Esophagus muscularis mucosa (tissue), 4 donors: ENCODE results near the gene PTPRK. TPM values are rescaled to one million over a fixed set of nuclear protein-coding genes. Genes with fewer than 3 reads are reported as not detected.
A peak's percentile ranks its signal among the peaks of the same experiment; 100 is the strongest.

Experiments
- DNase-seq: peaks from one replicate; pipeline ENCODE4 v3.0.0-alpha.2; 2017; ENCODE audit errors: extremely low spot score
- H3K27ac ChIP-seq, 4 donors: fragments of 200-600 bp; sonication (generic); replicated peaks in 1 of 4; 1 replicate in 3 of 4; 2 replicates in 1 of 4; pipeline ENCODE4 v1.5.1; 2016 to 2019; ENCODE audit warnings: mild to moderate bottlenecking in 1 of 4
- H3K27me3 ChIP-seq, 4 donors: fragments of 200-600 bp; sonication (generic); one replicate each; pipeline versions ENCODE4 v1.5.1 to v1.6.0; 2016 to 2019
- H3K36me3 ChIP-seq, 4 donors: fragments of 200-600 bp; sonication (generic); one replicate each; pipeline ENCODE4 v1.5.1; 2016 to 2019
- H3K4me1 ChIP-seq, 4 donors: fragments of 200-600 bp; sonication (generic); one replicate each; pipeline ENCODE4 v1.5.1; 2016 to 2019
- H3K4me3 ChIP-seq, 4 donors: fragments of 200-600 bp; sonication (generic); 1 replicate in 2 of 4; 2 replicates in 2 of 4; pipeline ENCODE4 v1.5.1; 2016 to 2019; ENCODE audit warnings: mild to moderate bottlenecking in 4 of 4, moderate library complexity in 1 of 4
- H3K9me3 ChIP-seq, 4 donors: fragments of 200-600 bp; sonication (generic); 1 replicate in 3 of 4; 2 replicates in 1 of 4; pipeline ENCODE4 v1.5.1; 2016 to 2019
- EP300 ChIP-seq: sonication (generic); formaldehyde crosslinking; IDR thresholded peaks from one replicate; pipeline ENCODE4 v1.6.1; 2017; ENCODE audit warnings: antibody characterized with exemption
- POLR2A ChIP-seq: fragments of 450-650 bp; IDR thresholded peaks from one replicate; pipeline ENCODE4 v1.6.1; 2017; ENCODE audit warnings: antibody characterized with exemption, moderate library complexity, mild to moderate bottlenecking, low read depth
- POLR2AphosphoS5 ChIP-seq, 2 donors: sonication (generic); formaldehyde crosslinking; IDR thresholded peaks; one replicate each; pipeline ENCODE4 v1.6.1; 2017; ENCODE audit warnings: antibody characterized with exemption in 2 of 2
- WGBS: methylation state at CpG from one replicate; pipeline ENCODE4 v1.1.5; 2018; 5-methylcytosine and 5-hydroxymethylcytosine counted together
- intact Hi-C: fragments of 100-400 bp; cut with DNase I; formaldehyde crosslinking; loops from one replicate; pipeline ENCODE4 v1.15.1; 2023
- total RNA-seq, 4 donors: library from RNA; depleted of rRNA; stranded (reverse); fragments of >200 nt; gene quantifications; one replicate each; pipeline versions ENCODE4 v1.1.0 to v1.2.1, GENCODE V29; 2016
- TF ChIP-seq, protein P1 (sequence below), 3 experiments: fragments of 200-600 bp in 2 of 3; fragments of 450-650 bp in 1 of 3; sonication (generic) in 2 of 3; IDR thresholded peaks; one replicate each; pipeline ENCODE4 v1.5.1; 2017 to 2019; ENCODE audit warnings: antibody characterized with exemption in 3 of 3, mild to moderate bottlenecking in 2 of 3, moderate library complexity in 1 of 3

The PTPRK gene
- 10 to 100 TPM; 36.8 to 53.1 (median 43.8) TPM for total RNA-seq

DNA sequence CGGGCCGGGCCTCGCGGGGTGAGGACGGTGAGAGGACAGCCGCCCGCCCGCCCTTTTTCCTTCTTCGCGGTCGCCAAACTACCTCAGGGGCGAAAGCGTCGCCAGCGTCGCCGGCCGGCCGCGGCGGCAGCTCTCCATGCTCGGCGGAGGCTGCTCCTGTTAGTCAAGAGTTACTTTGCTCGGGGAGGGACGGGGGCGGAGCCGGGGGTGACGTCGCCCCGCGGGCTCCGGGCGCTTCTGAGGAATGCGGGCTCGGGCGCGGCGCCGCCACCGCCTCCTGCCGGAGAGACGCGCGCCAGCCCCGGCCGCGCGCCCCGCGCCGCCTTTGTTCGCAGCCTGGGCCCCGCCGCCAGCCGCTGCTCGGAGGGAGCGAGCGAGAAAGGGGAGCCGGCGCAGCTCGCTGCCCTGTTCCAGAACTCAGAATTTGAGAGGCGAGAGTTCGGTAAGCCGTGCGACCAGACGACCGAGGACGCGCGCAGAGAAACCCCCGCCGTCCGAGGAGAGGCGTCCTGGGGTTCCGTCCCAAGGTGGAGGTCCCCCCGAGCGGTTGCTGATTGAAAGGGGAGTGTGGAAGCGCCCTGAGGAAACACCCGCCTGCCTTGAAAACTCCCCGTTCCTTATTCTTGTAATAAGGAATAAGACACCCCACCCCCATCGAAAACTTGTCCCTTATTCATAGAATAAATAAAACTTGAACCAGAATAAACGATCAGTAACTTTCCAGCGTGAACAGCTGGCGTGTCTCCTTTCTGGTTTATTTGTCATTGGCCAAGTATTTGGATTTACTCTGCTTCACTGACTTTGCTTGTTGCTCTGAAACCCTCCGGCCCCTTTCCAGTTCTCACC is at the start of gene PTPRK:
TSS of gene PTPRK (minus strand) at position 164 of the 846 bp plus-strand sequence. CDS start 241 bp downstream, outside the sequence.
- peak; percentile 96 for DNase-seq
- Histone ChIP-seq H3K9me3 (no peaks in the 10 kb centered on the region), H3K4me1 (peaks cover 24 to 38% (median 37%) of the 10 kb centered on the region in 4 donors), H3K36me3 (no peaks in the 10 kb centered on the region), H3K4me3 (peak within 1 kb of the TSS; percentile 72 to 92 (median 86)), H3K27me3 (no peaks in the 10 kb centered on the region), H3K27ac (peak within 1 kb of the TSS; percentile 86 to 98 (median 94))
- TF ChIP-seq, protein P1, sequence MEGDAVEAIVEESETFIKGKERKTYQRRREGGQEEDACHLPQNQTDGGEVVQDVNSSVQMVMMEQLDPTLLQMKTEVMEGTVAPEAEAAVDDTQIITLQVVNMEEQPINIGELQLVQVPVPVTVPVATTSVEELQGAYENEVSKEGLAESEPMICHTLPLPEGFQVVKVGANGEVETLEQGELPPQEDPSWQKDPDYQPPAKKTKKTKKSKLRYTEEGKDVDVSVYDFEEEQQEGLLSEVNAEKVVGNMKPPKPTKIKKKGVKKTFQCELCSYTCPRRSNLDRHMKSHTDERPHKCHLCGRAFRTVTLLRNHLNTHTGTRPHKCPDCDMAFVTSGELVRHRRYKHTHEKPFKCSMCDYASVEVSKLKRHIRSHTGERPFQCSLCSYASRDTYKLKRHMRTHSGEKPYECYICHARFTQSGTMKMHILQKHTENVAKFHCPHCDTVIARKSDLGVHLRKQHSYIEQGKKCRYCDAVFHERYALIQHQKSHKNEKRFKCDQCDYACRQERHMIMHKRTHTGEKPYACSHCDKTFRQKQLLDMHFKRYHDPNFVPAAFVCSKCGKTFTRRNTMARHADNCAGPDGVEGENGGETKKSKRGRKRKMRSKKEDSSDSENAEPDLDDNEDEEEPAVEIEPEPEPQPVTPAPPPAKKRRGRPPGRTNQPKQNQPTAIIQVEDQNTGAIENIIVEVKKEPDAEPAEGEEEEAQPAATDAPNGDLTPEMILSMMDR (IDR thresholded peaks at IDR 0.05) = peak; percentile 62 to 80 (median 63)
- TF ChIP-seq POLR2AphosphoS5 (IDR thresholded peaks at IDR 0.05) = peak; percentile 94 to 97
- no peak for TF ChIP-seq EP300
- TF ChIP-seq POLR2A = peak; percentile 62
- intact Hi-C loops = no loop called here
- WGBS = under 1% methylated on average over 28 of the region's 85 CpGs

DNA sequence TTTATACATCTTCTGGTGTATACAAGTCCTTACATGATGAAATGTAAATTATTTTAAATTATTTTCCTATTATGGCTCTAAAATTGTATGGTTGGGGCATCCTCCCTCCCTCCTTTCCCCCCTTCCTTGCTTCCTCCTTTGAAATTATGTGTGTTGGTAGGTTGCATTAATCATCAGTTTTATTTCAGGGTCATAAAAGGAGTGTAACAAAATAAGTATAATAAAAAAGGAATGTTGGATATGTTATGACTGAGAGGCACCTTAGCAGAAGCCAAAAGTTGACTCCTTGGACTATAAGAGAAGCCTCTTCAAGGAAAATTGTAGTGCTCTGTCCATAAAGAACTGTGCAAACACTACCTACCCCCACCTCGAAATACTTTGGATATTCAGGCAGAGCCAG is 46.6 kb upstream of the PTPRK start:
- no peak overlapping the region for H3K4me3 ChIP-seq
- WGBS = 79% methylated on average over 1 of the region's 1 CpG
- no peaks in the 10 kb centered on the region for H3K27me3 ChIP-seq
- TF ChIP-seq POLR2AphosphoS5 (IDR thresholded peaks at IDR 0.05) (no peak), POLR2A (no peak), EP300 (no peak)
- TF ChIP-seq, protein P1 (IDR thresholded peaks at IDR 0.05) = no peak
- H3K36me3 ChIP-seq = no peaks in the 10 kb centered on the region
- intact Hi-C loops = no loop called here
- no peak for DNase-seq
- no peaks in the 10 kb centered on the region for H3K9me3 ChIP-seq
- H3K4me1 ChIP-seq = peaks cover 0 to 10% (median 6%) of the 10 kb centered on the region in 4 donors
- no peak overlapping the region for H3K27ac ChIP-seq

DNA sequence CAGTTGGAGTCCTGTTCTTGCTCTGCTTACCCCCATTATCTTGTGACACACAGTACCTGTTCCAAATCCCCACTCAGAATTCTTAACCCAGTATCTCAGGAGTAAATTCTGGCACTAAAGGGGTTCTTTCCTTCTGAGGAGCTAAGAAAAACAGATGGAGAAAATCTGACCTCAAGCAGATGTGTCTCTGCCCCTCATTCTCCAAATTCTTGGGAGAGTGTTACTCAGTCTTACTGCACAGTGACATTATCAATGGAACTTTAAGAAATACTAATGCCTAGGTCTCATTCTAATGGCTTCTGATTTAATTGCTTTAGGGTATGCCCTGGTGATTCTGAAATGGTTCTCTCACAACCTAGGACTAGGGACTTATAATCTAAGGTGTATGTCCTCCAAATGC is 40.6 kb upstream of the PTPRK start:
- Histone ChIP-seq H3K27ac (no peak overlapping the region), H3K36me3 (no peaks in the 10 kb centered on the region), H3K4me1 (no peaks in the 10 kb centered on the region), H3K9me3 (no peaks in the 10 kb centered on the region), H3K4me3 (no peak overlapping the region), H3K27me3 (no peaks in the 10 kb centered on the region)
- TF ChIP-seq POLR2AphosphoS5 (IDR thresholded peaks at IDR 0.05) = no peak
- no peak for TF ChIP-seq EP300
- no peak for TF ChIP-seq POLR2A
- TF ChIP-seq, protein P1 (IDR thresholded peaks at IDR 0.05) = no peak
- intact Hi-C loops = no loop called here
- no peak for DNase-seq

DNA sequence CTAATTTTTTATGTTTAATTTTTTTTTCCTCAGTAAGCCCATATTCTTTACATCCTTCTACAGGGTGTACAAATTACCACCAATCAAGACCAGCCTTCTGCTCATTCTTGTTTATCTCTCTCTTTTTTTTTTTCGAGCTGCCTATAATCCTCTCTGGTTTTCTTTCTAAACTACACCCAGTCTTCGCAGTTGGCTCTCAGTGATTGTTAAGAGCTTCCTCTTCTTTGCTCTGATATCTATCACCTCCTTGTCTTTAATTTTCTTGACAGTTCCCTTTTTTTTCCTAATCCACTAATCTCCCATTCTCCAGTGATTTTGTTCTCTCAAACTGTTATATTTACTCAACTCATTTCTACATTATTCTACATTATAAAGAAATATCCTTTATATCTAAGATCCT is 38.5 kb upstream of the PTPRK start:
- Histone ChIP-seq H3K36me3 (no peaks in the 10 kb centered on the region), H3K9me3 (no peaks in the 10 kb centered on the region), H3K4me1 (no peaks in the 10 kb centered on the region), H3K27me3 (no peaks in the 10 kb centered on the region), H3K4me3 (no peak overlapping the region), H3K27ac (no peak overlapping the region)
- WGBS = 78% methylated on average over 2 of the region's 2 CpGs
- DNase-seq = no peak
- intact Hi-C loops = no loop called here
- TF ChIP-seq EP300 (no peak), POLR2AphosphoS5 (IDR thresholded peaks at IDR 0.05) (no peak), POLR2A (no peak)
- TF ChIP-seq, protein P1 (IDR thresholded peaks at IDR 0.05) = no peak
